HG03571 (cell line): ENCODE data around the gene SLC39A10.
A peak's percentile ranks its signal among the peaks of the same experiment; 100 is the strongest.
"Not testable (repeated sequence)": the region's sequence is repeated elsewhere in the genome, so short reads cannot be mapped to it uniquely, and the experiment has no call there.

Source experiments
- ATAC-seq: cut with Tn5 transposase; IDR thresholded peaks from one replicate; pipeline ENCODE4 v1.9.1; 2021; ENCODE audit not compliant: unreplicated experiment

Gene SLC39A10

DNA sequence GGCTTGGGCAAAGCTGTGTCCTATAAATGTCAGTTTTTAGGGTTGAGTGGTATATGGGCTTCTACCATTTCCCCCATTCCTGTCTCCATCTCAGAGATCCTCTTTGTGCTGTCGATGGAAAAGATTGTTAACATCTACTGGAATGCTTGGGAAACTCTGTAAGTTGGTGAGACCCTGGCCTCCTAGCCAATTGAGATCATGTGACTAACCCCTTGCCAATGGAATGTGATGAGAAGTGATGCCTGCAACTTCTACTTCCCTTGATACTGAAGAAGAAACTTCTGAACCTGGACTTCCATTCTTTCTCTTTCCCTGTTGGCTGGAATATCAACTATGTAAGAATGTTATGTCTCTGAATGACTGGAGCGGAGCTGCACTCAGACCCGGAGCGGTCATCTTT is 14.5 kb downstream of the SLC39A10 start:
- no peak for ATAC-seq

DNA sequence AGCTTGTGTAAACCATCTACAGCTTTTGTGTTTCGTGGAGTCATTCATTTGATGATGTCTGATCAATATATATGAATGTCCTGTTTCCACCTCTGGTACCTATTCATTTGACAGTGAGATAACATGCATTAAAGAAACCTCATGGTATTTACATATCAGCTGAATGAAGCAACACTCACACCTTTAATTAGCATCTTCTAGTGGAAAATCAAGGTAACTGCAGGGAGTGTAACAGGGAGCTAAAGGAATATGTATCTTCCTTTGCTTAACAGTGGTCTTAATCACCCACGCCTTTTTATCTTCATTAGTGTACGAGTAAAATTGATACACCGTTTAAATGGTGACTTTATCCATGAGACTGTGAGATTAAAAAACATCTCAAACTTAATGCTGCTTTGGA is 15.6 kb downstream of the SLC39A10 start:
- ATAC-seq, result no peak

DNA sequence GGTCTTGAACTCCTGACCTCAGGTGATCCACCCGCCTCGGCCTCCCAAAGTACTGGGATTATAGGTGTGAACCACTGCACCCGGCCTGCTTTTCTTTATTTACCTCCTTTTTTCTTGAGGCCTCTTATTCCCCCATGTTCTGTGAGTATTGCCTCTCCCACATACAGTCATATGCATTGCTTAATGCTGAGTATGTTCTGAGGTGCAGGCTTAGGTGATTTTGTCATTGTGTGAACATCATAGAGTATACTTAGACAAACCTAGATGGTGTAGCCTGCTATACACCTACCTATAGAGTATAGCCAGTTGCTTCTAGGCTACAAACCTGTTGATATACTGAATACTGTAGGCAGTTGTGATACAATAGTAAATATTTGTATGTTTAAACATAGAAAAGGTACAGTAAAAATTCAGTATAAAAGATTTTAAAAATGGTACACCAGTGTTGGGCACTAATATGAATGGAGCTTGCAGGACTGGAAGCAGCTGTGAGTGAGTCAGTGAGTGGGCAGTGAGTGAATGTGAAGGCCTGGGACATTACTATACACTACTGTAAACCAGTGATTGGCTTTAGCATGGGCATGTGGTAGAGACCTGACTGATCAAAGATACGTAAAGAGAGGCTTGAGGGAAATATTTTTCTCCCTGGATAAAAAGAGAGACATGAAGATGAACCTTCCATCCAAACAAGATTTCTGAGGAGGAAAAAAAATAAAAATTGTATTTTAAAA is 17.6 kb downstream of the SLC39A10 start:
- no peak for ATAC-seq

DNA sequence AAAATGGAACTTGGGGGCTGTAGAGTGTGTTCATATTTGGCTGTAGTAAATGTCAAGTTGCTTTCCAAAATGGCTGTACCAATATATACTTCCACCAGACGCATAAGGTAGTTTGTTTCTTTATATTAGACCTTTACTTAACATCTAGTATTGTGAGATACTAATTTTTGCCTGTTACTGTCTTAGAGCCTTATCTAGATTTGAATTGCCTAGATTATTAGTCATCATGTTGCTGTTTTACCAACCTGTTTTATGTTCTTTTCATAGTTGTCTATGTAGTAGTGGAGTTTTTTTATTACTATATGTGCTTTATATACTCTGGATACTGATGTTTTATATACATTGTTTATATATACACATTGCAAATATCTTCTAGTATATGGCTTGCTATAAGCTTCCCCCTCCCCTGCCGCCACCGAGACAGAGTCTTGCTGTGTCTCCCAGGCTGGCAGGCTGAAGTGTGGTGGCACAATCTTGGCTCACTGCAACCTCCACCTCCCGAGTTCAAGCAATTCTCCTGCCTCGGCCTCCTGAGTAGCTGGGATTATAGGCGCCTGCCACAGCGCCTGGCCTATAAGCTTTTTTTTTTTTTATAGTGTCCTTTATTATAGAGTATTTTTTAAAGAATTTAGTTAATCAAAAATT is 18.9 kb downstream of the SLC39A10 start:
- ATAC-seq, result no peak

GRCh38 chr2:195677290-195677689 is 20.3 kb downstream of the SLC39A10 start:
- no peak for ATAC-seq

DNA sequence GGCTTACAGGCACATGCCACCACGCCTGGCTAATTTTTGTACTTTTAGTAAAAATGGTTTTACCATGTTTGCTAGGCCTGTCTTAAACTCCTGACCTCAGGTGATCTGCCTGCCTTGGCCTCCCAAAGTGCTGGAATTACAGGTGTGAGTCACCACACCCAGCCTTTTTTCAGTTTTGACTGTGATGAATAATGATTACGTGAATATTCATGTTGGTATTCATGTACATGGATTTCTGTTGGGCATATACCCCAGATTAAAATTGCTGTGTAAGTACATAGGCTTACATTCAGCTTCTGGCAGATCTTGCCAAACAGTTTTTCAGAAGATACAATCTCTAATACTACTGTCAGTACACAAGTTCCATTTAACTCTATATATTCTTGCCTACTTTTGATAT is 20.9 kb downstream of the SLC39A10 start:
- no peak for ATAC-seq

DNA sequence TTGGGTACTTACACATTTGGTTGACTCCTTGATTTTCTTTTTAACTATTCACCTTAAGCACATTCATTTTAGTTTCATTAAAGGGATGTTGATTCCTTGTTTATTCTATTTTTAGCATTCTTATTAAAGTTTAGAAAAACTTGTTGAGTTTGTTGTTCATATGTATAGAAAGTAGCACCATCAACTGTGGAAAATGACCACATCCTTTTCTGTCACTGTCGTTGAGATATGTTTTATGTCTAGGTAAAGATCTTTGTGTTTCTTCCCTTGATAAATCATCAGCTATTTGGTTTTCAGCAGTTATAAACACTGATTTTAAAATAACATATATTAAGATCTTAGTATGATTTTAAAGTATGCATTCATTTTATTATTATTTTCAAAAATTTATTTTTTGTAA is 25.1 kb downstream of the SLC39A10 start:
- ATAC-seq, result no peak

DNA sequence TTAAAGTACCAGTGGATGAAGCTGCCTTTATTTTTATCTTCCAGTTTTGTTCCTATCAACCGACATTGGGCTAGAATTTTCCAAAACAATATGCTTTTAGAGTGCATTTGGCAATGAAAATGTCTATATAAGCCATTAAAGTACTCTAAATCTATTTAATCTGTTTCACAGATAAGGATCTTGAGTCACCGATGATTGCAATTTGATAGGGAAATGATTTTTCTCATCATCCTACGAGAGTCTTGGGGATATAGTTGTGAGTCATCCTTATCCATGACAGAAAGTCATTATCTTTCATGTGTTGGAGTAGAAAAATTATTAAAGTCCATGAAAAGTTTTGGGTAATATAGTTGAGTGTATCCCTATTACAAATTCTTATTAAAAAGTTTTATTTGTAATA is 26.1 kb downstream of the SLC39A10 start:
- ATAC-seq, result no peak

DNA sequence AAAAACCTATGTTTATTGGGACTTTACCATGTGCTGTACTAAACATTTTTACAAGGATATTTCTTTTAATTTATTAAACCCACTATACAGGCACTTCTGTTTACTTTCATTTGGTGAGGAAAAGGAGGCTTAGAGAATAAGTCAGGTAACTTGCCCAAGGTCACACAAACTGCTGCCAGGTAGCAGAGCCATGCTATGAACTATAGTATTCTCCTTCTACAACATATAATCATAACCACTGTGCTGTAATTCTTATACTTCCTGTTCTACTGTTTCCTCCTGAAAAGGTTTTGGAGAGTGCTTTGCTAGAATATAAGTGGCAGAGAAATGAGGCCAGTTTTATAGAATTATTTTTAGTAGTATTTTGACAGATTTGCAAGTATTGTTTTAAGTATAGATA is 29.5 kb downstream of the SLC39A10 start:
- ATAC-seq, result no peak

DNA sequence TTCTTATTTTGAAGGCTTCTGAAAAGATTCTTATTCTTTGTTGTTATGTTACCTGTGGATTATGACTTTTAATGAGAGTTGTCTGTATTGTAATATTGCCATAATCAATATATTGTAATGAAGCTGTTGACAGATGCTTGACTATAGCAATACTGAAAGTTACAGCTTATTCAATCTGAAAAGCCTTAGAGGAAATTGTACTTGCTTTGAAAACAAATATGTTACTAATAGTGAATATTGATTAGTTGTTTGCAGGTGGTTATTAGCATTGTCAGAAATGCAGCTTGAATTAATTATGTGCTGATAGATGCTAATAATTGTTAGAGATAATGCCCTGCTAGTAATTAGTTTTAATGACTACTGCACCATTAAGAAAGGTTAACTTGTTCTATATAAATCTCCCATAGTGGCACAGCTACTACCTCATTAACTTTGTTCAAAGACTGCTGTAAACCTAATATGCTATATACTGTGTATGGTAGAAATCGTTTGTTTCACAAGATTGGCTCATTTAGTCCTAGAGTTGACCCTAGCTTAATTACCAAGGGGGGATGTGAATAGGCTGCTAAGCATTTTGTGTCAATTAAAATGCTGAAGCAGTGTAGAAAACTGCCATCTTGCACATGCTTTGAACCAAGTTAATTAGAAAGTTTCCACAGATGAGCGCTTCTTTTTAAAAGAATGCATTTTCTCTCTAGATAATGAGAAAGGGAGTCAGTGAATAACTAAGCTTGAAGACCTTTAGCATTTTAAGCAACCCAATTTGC is 30.5 kb downstream of the SLC39A10 start:
- ATAC-seq, result no peak

DNA sequence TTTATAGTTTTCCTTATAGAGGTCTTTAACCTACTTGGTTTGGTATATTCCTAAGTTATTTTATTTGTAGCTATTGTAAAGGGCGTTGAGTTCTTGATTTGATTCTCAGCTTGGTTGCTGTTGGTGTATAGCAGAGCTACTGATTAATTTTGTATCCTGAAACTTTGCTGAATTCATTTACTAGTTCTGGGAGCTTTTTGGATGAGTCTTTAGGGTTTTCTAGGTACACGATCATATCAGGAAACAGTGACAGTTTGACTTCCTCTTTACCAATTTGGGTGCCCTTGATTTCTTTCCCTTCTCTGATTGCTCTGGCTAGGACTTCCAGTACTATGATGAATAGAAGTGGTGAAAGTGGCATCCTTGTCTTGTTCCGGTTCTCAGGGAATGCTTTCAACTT is 35.5 kb downstream of the SLC39A10 start:
- not testable (repeated sequence) for ATAC-seq

DNA sequence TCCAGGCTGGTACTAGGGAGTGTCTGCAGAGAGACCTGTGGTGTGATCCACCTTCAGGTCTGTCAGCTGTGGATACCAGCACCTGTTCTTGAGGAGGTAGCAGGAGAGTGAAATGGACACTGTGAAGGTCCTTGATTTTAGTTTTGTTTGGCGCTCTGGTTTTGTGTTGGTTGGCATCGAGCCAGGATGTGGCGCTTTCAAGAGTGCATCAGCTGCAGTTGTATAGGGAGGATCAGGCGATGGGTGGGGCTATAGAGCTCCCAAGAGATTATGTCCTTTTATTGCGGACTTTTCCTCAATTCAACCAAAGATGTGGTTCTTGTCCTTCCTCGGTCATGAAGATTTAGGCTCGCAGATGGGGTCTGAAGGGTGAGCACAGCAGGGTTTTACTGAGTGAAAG is 37.5 kb downstream of the SLC39A10 start:
- no peak for ATAC-seq

DNA sequence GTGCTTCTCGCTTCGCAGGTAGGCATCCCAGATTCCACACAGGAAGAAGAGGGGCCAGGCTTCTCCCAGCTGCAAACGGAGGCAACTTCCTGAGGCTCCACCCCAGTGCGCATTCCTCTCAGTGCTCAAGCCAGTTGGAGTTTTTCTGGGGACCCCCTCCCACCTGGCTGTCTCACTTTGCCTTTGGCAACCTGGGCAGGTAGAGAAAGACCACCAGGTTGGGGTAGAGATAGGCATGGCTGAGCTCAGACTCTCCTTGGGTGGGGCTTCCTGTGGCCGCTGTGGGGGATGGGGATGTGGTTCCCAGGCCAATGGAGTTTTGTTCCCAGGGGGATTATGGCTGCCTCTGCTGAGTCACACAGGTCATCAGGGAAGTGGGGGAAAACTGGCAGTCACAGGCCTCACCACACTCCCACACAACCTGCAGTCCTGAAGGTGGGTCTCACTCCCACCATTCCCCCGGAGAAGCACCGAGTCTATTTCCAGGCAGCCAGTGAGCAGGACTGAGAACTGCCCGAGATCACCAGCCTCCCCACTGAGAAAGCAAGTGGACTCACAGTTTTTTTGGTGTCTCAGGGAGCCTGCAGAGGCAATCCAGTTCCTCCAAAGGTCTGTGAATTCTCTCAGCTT is 38.1 kb downstream of the SLC39A10 start:
- no peak for ATAC-seq

DNA sequence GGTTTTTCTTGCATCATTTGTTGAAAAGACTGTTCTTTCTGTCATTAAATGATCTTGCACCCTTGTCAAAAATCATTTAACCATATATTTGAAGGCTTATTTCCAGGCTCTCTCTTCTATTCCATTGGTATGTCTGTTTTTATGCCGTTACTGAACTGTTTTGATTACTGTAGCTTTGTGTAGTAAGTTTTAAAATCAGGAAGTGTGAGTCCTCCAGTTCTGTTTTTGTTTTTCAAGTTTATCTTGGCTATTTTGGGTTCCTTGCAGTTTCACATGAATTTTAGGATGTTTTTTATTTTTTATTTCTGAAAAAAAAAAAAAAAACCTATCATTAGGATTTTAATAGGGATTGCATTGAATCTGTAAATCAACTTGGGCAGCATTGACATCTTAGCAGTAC is 39.0 kb downstream of the SLC39A10 start:
- no peak for ATAC-seq

- ATAC-seq, result no peak
Measured at GRCh38 chr2:195697681-195698220, 40.7 kb downstream of the SLC39A10 start.

- ATAC-seq, result no peak
Measured at GRCh38 chr2:195700480-195700879, 43.5 kb downstream of the SLC39A10 start.

DNA sequence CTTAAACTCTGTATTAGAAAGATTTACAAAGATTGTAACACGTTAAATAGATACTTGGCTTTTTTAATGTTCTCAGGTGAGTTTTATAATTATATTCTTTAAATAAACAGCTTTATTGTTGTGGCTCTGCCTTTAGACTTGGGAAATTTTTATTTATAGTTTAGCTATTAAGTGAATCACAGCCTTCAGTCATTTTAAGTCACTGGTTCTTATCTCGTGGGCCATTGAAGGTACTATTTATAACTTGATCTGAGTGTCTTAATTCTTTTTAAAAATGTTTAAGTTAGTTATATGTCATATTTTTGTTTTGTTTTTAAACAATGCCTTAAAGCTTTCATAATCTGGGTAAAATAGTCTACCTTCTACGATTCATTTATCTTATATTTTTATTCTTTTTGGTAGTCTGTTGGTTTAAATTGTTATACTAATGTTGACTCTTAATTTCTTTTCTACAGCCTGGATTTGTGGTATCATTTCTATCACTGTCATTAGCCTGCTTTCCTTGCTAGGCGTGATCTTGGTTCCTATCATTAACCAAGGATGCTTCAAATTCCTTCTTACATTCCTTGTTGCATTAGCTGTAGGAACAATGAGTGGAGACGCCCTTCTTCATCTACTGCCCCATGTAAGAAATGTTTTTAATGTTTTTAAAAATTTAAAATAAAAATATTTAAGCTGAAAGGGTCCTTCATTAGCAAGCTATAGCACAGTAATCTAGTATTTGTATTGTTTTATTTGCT is 49.3 kb downstream of the SLC39A10 start:
- no peak for ATAC-seq

GRCh38 chr2:195709901-195710806 is 53.1 kb downstream of the SLC39A10 start:
- no peak for ATAC-seq

DNA sequence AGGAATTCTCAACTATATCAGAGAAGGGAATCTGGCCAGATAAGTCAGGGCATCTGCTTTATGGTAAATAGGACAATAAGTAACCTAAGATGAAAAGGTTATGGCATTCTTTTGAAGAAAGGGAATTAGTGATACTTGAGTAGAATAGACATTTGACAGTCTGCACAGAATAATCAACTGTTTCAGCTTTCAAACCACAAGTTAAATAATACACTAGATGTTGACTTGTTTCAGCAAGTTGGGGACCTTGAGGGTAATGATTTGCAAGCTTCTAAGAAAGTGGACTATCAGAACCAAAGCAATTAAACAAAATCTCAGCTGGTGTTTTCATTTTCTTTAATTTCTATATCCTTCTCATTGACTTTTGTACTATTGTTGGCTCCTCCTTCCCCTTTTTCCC is 54.5 kb downstream of the SLC39A10 start:
- ATAC-seq, result peak; percentile 91

GRCh38 chr2:195716466-195716865 is 59.4 kb downstream of the SLC39A10 start:
- no peak for ATAC-seq
